Breast epithelium (tissue), 4 donors: ENCODE data around the gene ERC1. TPM values are rescaled to one million over a fixed set of nuclear protein-coding genes. Genes with fewer than 3 reads are reported as not detected.

Experiments
- DNase-seq, 2 donors: peaks; one replicate each; pipeline ENCODE4 v3.0.0-alpha.2; 2019; ENCODE audit warnings: low spot score in 2 of 2
- H3K27ac ChIP-seq, 2 donors: fragments of 200-600 bp; sonication (generic) in 1 of 2; one replicate each; pipeline ENCODE4 v1.5.1; 2016 to 2019; ENCODE audit warnings: mild to moderate bottlenecking in 1 of 2
- H3K27me3 ChIP-seq, 2 donors: fragments of 200-600 bp; sonication (generic) in 1 of 2; one replicate each; pipeline versions ENCODE4 v1.5.1 to v1.6.0; 2017 to 2019; ENCODE audit warnings: control low read depth in 1 of 2, mild to moderate bottlenecking in 1 of 2
- H3K36me3 ChIP-seq: fragments of 200-600 bp; one replicate; pipeline ENCODE4 v1.5.1; 2019
- H3K4me1 ChIP-seq, 2 donors: fragments of 200-600 bp; sonication (generic); one replicate each; pipeline ENCODE4 v1.5.1; 2016 to 2019; ENCODE audit warnings: control low read depth in 1 of 2
- H3K4me3 ChIP-seq, 3 donors: fragments of 200-600 bp; sonication (generic); 1 replicate in 2 of 3; 2 replicates in 1 of 3; pipeline ENCODE4 v1.5.1; 2016 to 2019; ENCODE audit warnings: mild to moderate bottlenecking in 3 of 3, moderate library complexity in 2 of 3
- H3K9me3 ChIP-seq, 2 donors: fragments of 200-600 bp; sonication (generic) in 1 of 2; one replicate each; pipeline ENCODE4 v1.5.1; 2016 to 2019; ENCODE audit warnings: control low read depth in 1 of 2
- POLR2A ChIP-seq: fragments of 450-650 bp; IDR thresholded peaks from one replicate; pipeline ENCODE4 v1.6.1; 2016; ENCODE audit warnings: antibody characterized with exemption, mild to moderate bottlenecking, moderate library complexity
- POLR2AphosphoS5 ChIP-seq, 3 donors: sonication (generic); formaldehyde crosslinking; IDR thresholded peaks; one replicate each; pipeline ENCODE4 v1.6.1; 2017; ENCODE audit warnings: antibody characterized with exemption in 3 of 3
- intact Hi-C: fragments of 100-400 bp; cut with DNase I; formaldehyde crosslinking; loops from one replicate; pipeline ENCODE4 v1.15.1; 2023; ENCODE audit warnings: low total_unique reads
- total RNA-seq, 3 donors: library from RNA; depleted of rRNA; stranded (reverse); fragments of >200 nt; gene quantifications; one replicate each; pipeline ENCODE4 v1.1.0, GENCODE V29; 2016
- TF ChIP-seq, protein P1 (sequence below), 3 donors: fragments of 450-650 bp; IDR thresholded peaks; one replicate each; pipeline ENCODE4 v1.5.1; 2016 to 2017; ENCODE audit warnings: antibody characterized with exemption in 3 of 3, mild to moderate bottlenecking in 3 of 3, moderate library complexity in 3 of 3

The ERC1 gene
- total RNA-seq, 3 donors from 2014 or later = 47.4 to 63.4 (median 52.8) TPM

GRCh38 chr12:1184402-1184801, 193.4 kb downstream of the ERC1 start:
- no peak for DNase-seq
- no peaks in the 10 kb centered on the region for H3K4me1 ChIP-seq
- H3K27ac ChIP-seq = no peak overlapping the region
- TF ChIP-seq, protein P1, sequence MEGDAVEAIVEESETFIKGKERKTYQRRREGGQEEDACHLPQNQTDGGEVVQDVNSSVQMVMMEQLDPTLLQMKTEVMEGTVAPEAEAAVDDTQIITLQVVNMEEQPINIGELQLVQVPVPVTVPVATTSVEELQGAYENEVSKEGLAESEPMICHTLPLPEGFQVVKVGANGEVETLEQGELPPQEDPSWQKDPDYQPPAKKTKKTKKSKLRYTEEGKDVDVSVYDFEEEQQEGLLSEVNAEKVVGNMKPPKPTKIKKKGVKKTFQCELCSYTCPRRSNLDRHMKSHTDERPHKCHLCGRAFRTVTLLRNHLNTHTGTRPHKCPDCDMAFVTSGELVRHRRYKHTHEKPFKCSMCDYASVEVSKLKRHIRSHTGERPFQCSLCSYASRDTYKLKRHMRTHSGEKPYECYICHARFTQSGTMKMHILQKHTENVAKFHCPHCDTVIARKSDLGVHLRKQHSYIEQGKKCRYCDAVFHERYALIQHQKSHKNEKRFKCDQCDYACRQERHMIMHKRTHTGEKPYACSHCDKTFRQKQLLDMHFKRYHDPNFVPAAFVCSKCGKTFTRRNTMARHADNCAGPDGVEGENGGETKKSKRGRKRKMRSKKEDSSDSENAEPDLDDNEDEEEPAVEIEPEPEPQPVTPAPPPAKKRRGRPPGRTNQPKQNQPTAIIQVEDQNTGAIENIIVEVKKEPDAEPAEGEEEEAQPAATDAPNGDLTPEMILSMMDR (IDR thresholded peaks at IDR 0.05) = no peak
- TF ChIP-seq POLR2AphosphoS5 (IDR thresholded peaks at IDR 0.05) (no peak), POLR2A (no peak)
- intact Hi-C loops = no loop called here
- H3K36me3 ChIP-seq = peaks cover 7% of the 10 kb centered on the region
- no peaks in the 10 kb centered on the region for H3K27me3 ChIP-seq
- H3K9me3 ChIP-seq = no peaks in the 10 kb centered on the region
- no peak overlapping the region for H3K4me3 ChIP-seq

- DNase-seq = no peak
- no peaks in the 10 kb centered on the region for H3K27me3 ChIP-seq
- intact Hi-C loops = no loop called here
- no peaks in the 10 kb centered on the region for H3K9me3 ChIP-seq
- H3K36me3 ChIP-seq = peaks cover 7% of the 10 kb centered on the region
- no peaks in the 10 kb centered on the region for H3K4me1 ChIP-seq
- TF ChIP-seq POLR2AphosphoS5 (IDR thresholded peaks at IDR 0.05) = no peak
- TF ChIP-seq POLR2A = no peak
- TF ChIP-seq, protein P1 (IDR thresholded peaks at IDR 0.05) = no peak
- no peak overlapping the region for H3K4me3 ChIP-seq
- H3K27ac ChIP-seq = no peak overlapping the region
These were observed 194.6 kb downstream of the ERC1 start for GRCh38 chr12:1185460-1186182.

DNA sequence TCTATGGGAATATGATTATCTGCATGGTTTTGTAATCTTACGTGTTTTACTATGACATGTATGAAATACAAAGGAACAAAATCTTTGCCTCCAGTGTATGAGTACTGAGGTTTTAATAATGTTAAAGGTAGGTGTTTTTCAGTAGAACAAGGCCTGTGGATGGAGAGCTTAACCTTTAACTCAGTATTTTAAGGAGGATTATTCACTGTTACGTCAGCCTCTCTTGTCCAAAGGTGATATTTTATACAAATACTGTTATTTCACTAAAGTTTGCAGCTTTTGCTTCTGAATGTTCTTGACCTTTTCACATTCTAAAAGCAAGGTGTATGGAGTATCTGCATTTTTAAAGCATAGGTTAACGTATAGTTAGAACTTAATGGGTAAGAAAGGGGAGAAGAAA, 195.3 kb downstream of the ERC1 start:
- Histone ChIP-seq H3K36me3 (peaks cover 7% of the 10 kb centered on the region), H3K27me3 (no peaks in the 10 kb centered on the region), H3K4me3 (no peak overlapping the region), H3K27ac (no peak overlapping the region), H3K9me3 (no peaks in the 10 kb centered on the region), H3K4me1 (no peaks in the 10 kb centered on the region)
- intact Hi-C loops = no loop called here
- no peak for TF ChIP-seq POLR2A
- TF ChIP-seq POLR2AphosphoS5 (IDR thresholded peaks at IDR 0.05) = no peak
- TF ChIP-seq, protein P1 (IDR thresholded peaks at IDR 0.05) = no peak
- no peak for DNase-seq

DNA sequence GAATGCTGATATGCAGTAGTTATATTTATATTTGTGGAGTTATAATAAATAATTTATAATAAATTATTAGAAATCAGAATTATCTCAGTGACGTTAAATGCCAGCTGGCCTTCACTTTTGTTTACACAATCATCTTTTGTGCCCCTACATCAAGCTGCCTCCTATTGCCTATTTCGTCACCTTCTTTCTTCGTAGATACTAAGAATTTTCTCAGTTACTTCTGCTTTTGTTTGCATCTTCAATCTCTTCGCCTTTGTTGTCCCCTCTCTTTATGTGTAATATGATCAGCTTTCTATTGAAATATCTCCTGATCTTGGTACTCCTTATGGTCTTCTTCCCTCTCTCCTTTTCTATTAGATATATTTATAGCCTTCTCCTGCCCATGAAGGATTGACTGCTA, 197.0 kb downstream of the ERC1 start:
- no peak for DNase-seq

DNA sequence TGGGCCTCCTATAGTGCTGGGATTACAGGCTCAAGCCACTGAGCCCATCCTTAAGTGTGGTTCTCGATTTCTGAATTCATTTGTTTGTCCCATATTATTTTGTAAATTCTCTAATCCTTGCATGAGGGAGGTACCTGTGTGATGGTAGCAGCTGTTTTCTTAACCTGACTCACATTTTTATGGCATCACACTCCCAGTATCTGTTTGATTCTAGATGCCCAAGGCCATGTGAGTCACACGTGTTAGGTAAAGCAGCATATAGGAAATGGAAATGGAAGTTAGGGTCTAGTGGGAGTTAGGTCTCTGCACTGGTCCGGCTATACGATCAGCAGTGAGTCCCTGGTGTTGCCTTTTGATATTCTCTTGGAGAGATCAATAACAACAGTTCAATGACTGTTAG, 198.1 kb downstream of the ERC1 start:
- Histone ChIP-seq H3K36me3 (no peaks in the 10 kb centered on the region), H3K9me3 (no peaks in the 10 kb centered on the region), H3K4me3 (no peak overlapping the region), H3K27me3 (no peaks in the 10 kb centered on the region), H3K27ac (no peak overlapping the region), H3K4me1 (no peaks in the 10 kb centered on the region)
- intact Hi-C loops = no loop called here
- DNase-seq = no peak
- TF ChIP-seq, protein P1 (IDR thresholded peaks at IDR 0.05) = no peak
- TF ChIP-seq POLR2AphosphoS5 (IDR thresholded peaks at IDR 0.05) (no peak), POLR2A (no peak)

More for the DNA sequence above, 197.0 kb downstream of the ERC1 start:
- Histone ChIP-seq H3K27ac (no peak overlapping the region), H3K9me3 (no peaks in the 10 kb centered on the region), H3K4me3 (no peak overlapping the region), H3K36me3 (peaks cover 7% of the 10 kb centered on the region), H3K27me3 (no peaks in the 10 kb centered on the region), H3K4me1 (no peaks in the 10 kb centered on the region)
- intact Hi-C loops = no loop called here
- TF ChIP-seq POLR2AphosphoS5 (IDR thresholded peaks at IDR 0.05) (no peak), POLR2A (no peak)
